GM12878 (cell line): ENCODE measurements around the gene PTAFR.

ENCODE experiments used
- CBX5 ChIP-seq: sonication (generic); IDR thresholded peaks from 2 replicates; pipeline ENCODE4 v1.6.1; 2016; ENCODE audit warnings: low read depth, moderate library complexity, mild to moderate bottlenecking, inconsistent platforms
- CEBPB ChIP-seq, 2 experiments: fragments of 150-350 bp in 1 of 2; IDR thresholded peaks; 2 replicates each; pipeline ENCODE4 v1.6.1; 2012 to 2014; ENCODE audit warnings: low read depth in 2 of 2, low read length in 2 of 2, borderline replicate concordance in 1 of 2, inconsistent platforms in 1 of 2
- CEBPZ ChIP-seq: fragments of 150-350 bp; IDR thresholded peaks from 2 replicates; pipeline ENCODE4 v1.6.1; 2016; ENCODE audit warnings: low read depth, low read length
- CTCF ChIP-seq, 3 experiments: IDR thresholded peaks in 2 of 3; conservative IDR thresholded peaks in 1 of 3; 2 replicates each; pipeline ENCODE4 v1.5.1; 2011; ENCODE audit warnings: low read depth in 3 of 3, low read length in 3 of 3, mild to moderate bottlenecking in 3 of 3, control low read depth in 2 of 3, moderate library complexity in 2 of 3, inconsistent platforms in 1 of 3, mixed read lengths in 1 of 3; ENCODE audit not compliant: control insufficient read depth in 2 of 3, insufficient read depth in 1 of 3; ENCODE audit errors: extremely low read depth in 1 of 3
- E4F1 ChIP-seq: fragments of 450-650 bp; IDR thresholded peaks from 2 replicates; pipeline ENCODE4 v1.6.1; 2018; ENCODE audit warnings: borderline replicate concordance, mild to moderate bottlenecking; ENCODE audit not compliant: partially characterized antibody
- FOXM1 ChIP-seq: IDR thresholded peaks from 2 replicates; pipeline ENCODE4 v1.6.1; 2012; ENCODE audit warnings: low read depth, mild to moderate bottlenecking, inconsistent platforms, low read length, moderate library complexity
- LARP7 ChIP-seq: fragments of 450-650 bp; IDR thresholded peaks from 2 replicates; pipeline ENCODE4 v1.6.1; 2017; ENCODE audit warnings: mild to moderate bottlenecking
- RFX5 ChIP-seq: IDR thresholded peaks from 2 replicates; pipeline ENCODE4 v1.6.1; 2011; ENCODE audit warnings: low read depth, low read length, improper control_type of control experiment
- SMC3 ChIP-seq: IDR thresholded peaks from 2 replicates; pipeline ENCODE4 v1.6.1; 2011; ENCODE audit warnings: low read length, improper control_type of control experiment, borderline replicate concordance
- TAF1 ChIP-seq: IDR thresholded peaks from 2 replicates; pipeline ENCODE4 v1.6.1; 2011; ENCODE audit warnings: mild to moderate bottlenecking, low read depth, low read length, borderline replicate concordance
- ZNF24 ChIP-seq: fragments of 450-650 bp; IDR thresholded peaks from 2 replicates; pipeline ENCODE4 v1.6.1; 2017; ENCODE audit warnings: antibody characterized with exemption, mild to moderate bottlenecking
- ZZZ3 ChIP-seq: IDR thresholded peaks from 2 replicates; pipeline ENCODE4 v1.6.1; 2011; ENCODE audit warnings: low read depth; ENCODE audit not compliant: control insufficient read depth, insufficient read length

DNA sequence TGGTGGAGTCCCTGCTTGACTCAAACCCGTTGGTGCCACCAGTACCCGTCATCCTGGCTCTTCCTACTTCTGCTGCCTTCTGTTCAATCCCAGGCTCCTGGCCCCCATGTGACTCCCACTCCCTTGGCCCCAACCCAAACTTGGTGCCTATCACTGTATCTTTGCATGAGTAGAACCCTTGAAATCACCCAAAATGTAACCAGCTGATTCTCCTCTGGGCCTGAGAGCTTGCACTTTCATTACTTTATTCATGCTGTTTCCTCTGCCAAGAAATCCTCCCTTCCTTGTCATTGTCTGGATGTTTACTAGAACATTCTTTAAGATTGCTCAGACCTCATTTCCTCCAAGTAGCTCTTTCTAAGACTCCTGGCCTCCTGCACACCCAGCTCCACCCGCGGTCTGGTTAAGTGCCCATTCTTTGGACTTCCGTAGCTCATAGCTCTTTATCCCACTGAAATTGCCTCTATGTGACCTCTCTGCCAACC is 15.7 kb downstream of the PTAFR start:
- no peak for TF ChIP-seq RFX5
- no peak for TF ChIP-seq CEBPZ
- TF ChIP-seq FOXM1, result no peak
- TF ChIP-seq ZZZ3, result no peak
- no peak for TF ChIP-seq LARP7
- no peak for TF ChIP-seq TAF1
- no peak for TF ChIP-seq ZNF24
- no peak for TF ChIP-seq SMC3
- TF ChIP-seq CEBPB (IDR thresholded peaks at IDR 0.05; ENCODE audit: borderline replicate concordance in 1 of 2, low read depth in 2 of 2, low read length in 2 of 2), result no peak
- TF ChIP-seq CTCF (IDR thresholded peaks at IDR 0.05 in 2 of 3, conservative IDR thresholded peaks at IDR 0.05 in 1 of 3; ENCODE audit: control insufficient read depth in 2 of 3, extremely low read depth in 1 of 3, insufficient read depth in 1 of 3, low read depth in 3 of 3, low read length in 3 of 3), result no peak
- no peak for TF ChIP-seq CBX5
- TF ChIP-seq E4F1, result no peak
